Measurements from ENCODE around the gene HIPK4. TPM values are rescaled to one million over a fixed set of nuclear protein-coding genes. Genes with fewer than 3 reads are reported as not detected.

The HIPK4 gene
- total RNA-seq, 1 donor from 2014 or later, result not detected

- Histone ChIP-seq H4K20me1 (ENCODE audit: low read depth) (no peaks in the 10 kb centered on the region), H3K79me2 (ENCODE audit: low read depth) (peaks cover 7% of the 10 kb centered on the region), H3K9me3 (ENCODE audit: low read depth) (no peaks in the 10 kb centered on the region), H3K36me3 (no peaks in the 10 kb centered on the region), H3K4me1 (peaks cover 17% of the 10 kb centered on the region), H3F3A (ENCODE audit: low read depth) (peaks cover 47% of the 10 kb centered on the region), H3K4me2 (peak overlapping the region; percentile 89), H2AFZ (replicated peaks) (no peak overlapping the region), H3K4me3 (no peak overlapping the region), H3K27me3 (no peaks in the 10 kb centered on the region), H3K27ac (peak overlapping the region; percentile 88), H3K9ac (no peak overlapping the region)
- TF ChIP-seq EZH2phosphoT487 (IDR thresholded peaks at IDR 0.05) (no peak), CTCF (IDR thresholded peaks at IDR 0.05) (no peak), EZH2 (IDR thresholded peaks at IDR 0.05) (no peak)
- peak overlapping the region; percentile 80 for H3K4me3 Mint-ChIP-seq
- H3K27me3 Mint-ChIP-seq (ENCODE audit: insufficient read depth, low read depth), result peaks cover 11% of the 10 kb centered on the region
- H3K9me3 Mint-ChIP-seq, result no peaks in the 10 kb centered on the region
- H3K36me3 Mint-ChIP-seq, result no peaks in the 10 kb centered on the region
- peak overlapping the region; percentile 70 for H3K27ac Mint-ChIP-seq
- peaks cover 32% of the 10 kb centered on the region for H3K4me1 Mint-ChIP-seq
- no peak for DNase-seq (ENCODE audit: low spot score)
These were observed 32.2 kb upstream of the HIPK4 start for GRCh38 chr19:40421993-40422747.

GRCh38 chr19:40420766-40421765, 31.1 kb upstream of the HIPK4 start:
- Histone ChIP-seq H3K27ac (peak overlapping the region; percentile 88), H2AFZ (replicated peaks) (peak overlapping the region; percentile 82), H3K9ac (no peak overlapping the region), H3F3A (ENCODE audit: low read depth) (peaks cover 42% of the 10 kb centered on the region), H3K4me1 (peaks cover 20% of the 10 kb centered on the region), H3K36me3 (no peaks in the 10 kb centered on the region), H4K20me1 (ENCODE audit: low read depth) (no peaks in the 10 kb centered on the region), H3K4me3 (peak overlapping the region; percentile 56), H3K9me3 (ENCODE audit: low read depth) (no peaks in the 10 kb centered on the region), H3K27me3 (no peaks in the 10 kb centered on the region), H3K79me2 (ENCODE audit: low read depth) (peaks cover 7% of the 10 kb centered on the region), H3K4me2 (peak overlapping the region; percentile 89)
- Mint-ChIP-seq H3K4me1 (peaks cover 32% of the 10 kb centered on the region), H3K27ac (peak overlapping the region; percentile 79), H3K4me3 (peak overlapping the region; percentile 80), H3K27me3 (ENCODE audit: insufficient read depth, low read depth) (peaks cover 11% of the 10 kb centered on the region), H3K9me3 (no peaks in the 10 kb centered on the region), H3K36me3 (no peaks in the 10 kb centered on the region)
- DNase-seq (ENCODE audit: low spot score), result peak; percentile 95
- no peak for TF ChIP-seq EZH2phosphoT487 (IDR thresholded peaks at IDR 0.05)
- no peak for TF ChIP-seq EZH2 (IDR thresholded peaks at IDR 0.05)
- peak; percentile 88 for TF ChIP-seq CTCF (IDR thresholded peaks at IDR 0.05)

GRCh38 chr19:40420451-40420765, 30.4 kb upstream of the HIPK4 start:
- no peaks in the 10 kb centered on the region for H3K9me3 Mint-ChIP-seq
- H2AFZ ChIP-seq (replicated peaks), result peak overlapping the region; percentile 82
- peaks cover 7% of the 10 kb centered on the region for H3K27me3 Mint-ChIP-seq (ENCODE audit: insufficient read depth, low read depth)
- H4K20me1 ChIP-seq (ENCODE audit: low read depth), result no peaks in the 10 kb centered on the region
- peak overlapping the region; percentile 56 for H3K4me3 ChIP-seq
- peaks cover 7% of the 10 kb centered on the region for H3K79me2 ChIP-seq (ENCODE audit: low read depth)
- H3K9me3 ChIP-seq (ENCODE audit: low read depth), result no peaks in the 10 kb centered on the region
- peak overlapping the region; percentile 78 for H3K4me3 Mint-ChIP-seq
- H3F3A ChIP-seq (ENCODE audit: low read depth), result peaks cover 38% of the 10 kb centered on the region
- no peak for TF ChIP-seq EZH2 (IDR thresholded peaks at IDR 0.05)
- no peak for TF ChIP-seq EZH2phosphoT487 (IDR thresholded peaks at IDR 0.05)
- TF ChIP-seq CTCF (IDR thresholded peaks at IDR 0.05), result no peak
- DNase-seq (ENCODE audit: low spot score), result no peak
- peaks cover 32% of the 10 kb centered on the region for H3K4me1 Mint-ChIP-seq
- H3K4me2 ChIP-seq, result peak overlapping the region; percentile 89
- H3K4me1 ChIP-seq, result peaks cover 20% of the 10 kb centered on the region
- no peaks in the 10 kb centered on the region for H3K36me3 Mint-ChIP-seq
- H3K36me3 ChIP-seq, result no peaks in the 10 kb centered on the region
- H3K9ac ChIP-seq, result no peak overlapping the region
- H3K27ac Mint-ChIP-seq, result no peak overlapping the region
- no peaks in the 10 kb centered on the region for H3K27me3 ChIP-seq
- H3K27ac ChIP-seq, result no peak overlapping the region

Data from neural progenitor cell (in vitro differentiated cells).